IPS-11a (cell line): ENCODE measurements around the gene CHPF2.

Experiments
- H3K4me3 ChIP-seq: one replicate; pipeline ENCODE4 v1.5.1; 2013; ENCODE audit warnings: low read depth, low read length, control low read depth

CHPF2 gene, protein sequence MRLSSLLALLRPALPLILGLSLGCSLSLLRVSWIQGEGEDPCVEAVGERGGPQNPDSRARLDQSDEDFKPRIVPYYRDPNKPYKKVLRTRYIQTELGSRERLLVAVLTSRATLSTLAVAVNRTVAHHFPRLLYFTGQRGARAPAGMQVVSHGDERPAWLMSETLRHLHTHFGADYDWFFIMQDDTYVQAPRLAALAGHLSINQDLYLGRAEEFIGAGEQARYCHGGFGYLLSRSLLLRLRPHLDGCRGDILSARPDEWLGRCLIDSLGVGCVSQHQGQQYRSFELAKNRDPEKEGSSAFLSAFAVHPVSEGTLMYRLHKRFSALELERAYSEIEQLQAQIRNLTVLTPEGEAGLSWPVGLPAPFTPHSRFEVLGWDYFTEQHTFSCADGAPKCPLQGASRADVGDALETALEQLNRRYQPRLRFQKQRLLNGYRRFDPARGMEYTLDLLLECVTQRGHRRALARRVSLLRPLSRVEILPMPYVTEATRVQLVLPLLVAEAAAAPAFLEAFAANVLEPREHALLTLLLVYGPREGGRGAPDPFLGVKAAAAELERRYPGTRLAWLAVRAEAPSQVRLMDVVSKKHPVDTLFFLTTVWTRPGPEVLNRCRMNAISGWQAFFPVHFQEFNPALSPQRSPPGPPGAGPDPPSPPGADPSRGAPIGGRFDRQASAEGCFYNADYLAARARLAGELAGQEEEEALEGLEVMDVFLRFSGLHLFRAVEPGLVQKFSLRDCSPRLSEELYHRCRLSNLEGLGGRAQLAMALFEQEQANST

DNA sequence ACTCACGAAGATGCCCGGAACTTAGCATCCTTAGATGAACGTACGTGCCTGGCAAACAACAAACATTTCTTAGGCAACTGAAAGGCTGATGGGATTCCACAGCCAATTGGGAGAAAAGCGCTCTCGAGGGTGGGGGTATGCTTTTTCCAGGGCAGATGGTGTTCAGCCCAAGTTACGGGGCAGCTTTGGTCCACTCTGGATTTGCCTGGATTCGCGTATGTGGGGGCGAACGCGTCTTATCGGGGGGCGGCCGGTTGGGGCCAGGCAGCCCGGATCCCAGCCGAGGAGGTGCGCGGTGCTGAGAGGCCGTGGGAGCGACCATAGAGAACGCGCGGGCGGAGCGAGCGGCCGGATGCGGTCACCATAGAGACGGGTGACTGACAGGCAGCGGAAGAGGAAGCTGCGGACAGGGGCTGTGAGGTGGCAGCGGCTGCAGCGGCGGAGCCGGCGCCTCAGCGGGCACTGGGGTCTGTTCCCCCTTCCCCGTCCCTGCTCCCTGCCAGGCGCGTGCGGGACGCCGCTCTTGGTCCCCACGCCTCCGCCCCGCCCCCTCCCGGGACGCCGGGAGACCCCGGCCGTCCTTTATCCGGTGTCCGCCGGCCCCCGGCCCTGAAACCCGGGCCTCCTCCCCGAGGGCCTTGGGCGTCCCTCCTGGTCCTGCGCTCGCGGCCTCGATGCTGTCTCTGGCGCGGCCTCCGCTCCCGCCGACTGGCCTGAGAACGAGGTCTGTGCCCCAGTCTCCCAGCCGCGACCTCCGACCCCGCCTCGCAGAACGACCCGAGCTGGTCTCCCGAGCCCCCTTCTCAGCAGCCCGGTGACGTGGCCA, at the start of gene CHPF2:
Gene CHPF2 (plus strand): TSS at position 393 of the 826 bp plus-strand sequence. CDS start 1,529 bp downstream, outside the sequence.
- H3K4me3 ChIP-seq, result peak within 1 kb of the TSS; percentile 91

DNA sequence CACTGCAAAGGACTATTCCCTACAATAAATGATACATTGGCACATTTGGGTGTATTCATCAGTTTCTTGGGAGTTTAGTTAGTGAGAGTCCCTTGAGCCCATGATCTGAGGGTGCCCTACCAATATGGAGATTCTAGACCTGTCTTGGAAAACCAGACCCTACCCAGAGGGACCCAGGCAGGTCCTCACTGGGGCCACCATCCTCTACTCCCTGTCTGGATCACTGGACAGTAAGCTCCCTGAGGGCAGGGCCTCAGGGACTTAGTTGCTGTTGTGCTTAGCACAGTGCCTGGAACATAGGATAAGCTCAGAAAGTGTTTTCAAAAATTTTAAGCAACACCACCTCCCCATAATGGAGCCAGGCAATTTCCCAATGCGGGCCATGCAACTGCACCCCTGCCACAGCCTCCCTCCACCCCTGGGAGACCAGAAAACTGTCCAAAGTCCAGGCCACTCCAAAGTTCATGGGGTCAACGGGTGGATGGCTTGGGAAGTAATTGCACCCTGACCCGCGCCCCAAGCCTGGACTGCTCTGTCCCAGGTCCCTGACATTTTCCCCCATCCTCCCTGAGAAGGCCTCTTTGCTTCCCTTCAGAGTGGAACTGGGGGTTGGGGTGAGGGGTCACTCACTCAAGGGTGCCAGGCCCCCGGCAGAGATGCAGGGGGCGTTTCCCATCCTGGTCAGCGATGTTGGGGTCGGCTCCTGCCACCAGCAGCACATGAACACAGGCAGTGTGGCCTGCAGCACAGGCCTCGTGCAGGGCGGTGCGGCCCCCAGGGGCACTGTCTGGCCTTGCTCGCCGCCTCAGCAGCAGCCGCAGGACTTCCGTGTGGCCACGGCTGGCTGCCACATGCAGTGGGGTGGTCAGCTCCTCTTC, 46.3 kb upstream of the CHPF2 start:
- no peak overlapping the region for H3K4me3 ChIP-seq

DNA sequence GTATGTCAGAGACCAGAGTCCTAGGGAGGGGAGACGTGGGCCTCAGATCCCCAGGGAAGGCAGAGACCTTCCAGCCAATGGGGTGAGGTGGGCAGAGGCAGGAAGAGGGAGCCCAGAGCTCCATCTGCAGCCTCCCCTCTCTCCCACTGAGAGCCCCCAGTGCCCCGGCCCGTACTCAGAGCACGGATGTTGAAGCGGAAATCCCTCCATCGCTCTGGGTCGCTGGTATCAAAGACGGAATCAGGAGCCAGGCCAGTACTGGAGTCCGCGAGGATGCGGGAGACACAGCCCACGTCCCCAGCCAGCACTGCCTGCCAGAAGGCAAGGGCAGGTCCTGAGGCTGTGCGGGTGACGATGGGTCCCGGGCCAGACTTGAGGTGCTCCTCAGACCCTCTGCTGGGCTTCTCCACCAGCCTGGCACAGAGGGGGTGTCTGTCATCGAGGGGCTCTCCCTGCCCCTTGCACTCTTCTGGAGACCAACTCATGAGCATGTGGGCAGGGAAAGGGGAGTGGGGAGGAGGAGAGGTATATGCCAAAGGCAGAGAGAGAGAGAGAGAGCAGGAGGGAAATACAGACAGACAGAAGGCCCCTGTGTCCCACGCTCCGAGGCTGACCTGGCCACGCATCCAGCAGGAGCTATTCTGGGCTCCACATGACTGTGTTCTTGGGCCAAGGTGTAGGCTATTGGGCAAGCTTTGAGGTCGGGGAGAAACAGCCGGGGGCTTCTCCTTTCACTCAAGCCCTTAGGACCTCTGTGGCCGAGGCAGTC, 45.5 kb upstream of the CHPF2 start, which contains the start of gene ASB10:
Gene ASB10 (minus strand): TSS at position 611 of the 769 bp plus-strand sequence. CDS start 120 bp downstream, at position 491.
- no peak within 1 kb of the TSS for H3K4me3 ChIP-seq

DNA sequence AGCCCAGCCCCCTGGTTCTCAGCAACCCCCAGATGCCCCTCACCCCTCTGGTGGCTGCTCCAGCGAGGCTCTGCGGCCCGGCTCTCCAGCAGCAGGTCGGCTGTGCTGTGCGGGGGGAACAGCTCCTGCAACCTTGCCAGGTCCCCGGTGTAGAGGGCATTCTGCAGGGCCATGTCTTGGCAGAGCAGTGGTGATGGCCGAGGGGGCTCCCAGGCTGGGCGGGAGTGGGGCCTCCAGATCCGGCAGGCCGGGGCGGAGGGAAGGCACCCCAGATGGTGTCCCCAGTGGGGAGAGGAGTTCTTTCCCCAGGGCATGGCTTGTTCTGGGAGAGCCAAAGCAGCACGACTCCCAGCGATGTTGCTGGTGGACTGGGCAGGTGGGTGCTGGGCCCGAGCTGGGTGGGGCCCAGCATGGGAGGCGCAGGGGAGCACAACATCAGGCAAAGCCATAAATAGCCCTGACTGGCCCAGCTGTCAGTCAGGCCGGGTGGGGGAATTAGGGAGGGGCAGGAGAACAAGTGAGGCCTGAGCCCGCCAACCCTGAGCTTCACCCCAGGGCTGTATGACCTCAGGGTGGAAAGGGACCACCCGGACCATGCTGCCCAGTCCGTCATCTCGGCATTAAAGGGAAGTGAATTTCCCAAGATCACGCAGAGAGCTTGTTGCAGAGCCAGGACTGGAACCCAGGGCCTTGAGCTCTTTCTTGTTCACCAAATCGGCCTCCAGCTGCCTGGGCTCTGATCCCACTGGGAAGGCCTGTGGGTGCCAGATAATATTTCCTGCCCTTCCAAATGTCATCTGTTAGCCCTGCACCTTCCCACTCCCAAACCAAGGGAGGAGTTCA, 44.7 kb upstream of the CHPF2 start:
- H3K4me3 ChIP-seq, result no peak overlapping the region

DNA sequence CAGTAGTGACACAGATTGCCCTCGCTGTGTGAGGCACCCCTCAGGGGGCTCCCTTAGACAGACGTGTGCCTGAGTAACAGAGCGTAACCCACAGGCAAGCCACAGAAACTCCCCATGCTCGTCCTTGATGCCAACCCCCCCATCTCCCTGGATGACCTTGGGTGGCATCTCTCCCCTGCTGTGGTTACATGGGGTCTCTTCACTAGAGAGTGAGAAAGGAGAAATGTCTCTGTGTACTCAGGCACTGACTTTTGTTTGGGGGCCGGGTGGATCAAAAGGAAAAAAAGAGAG, 44.1 kb upstream of the CHPF2 start:
- no peak overlapping the region for H3K4me3 ChIP-seq

DNA sequence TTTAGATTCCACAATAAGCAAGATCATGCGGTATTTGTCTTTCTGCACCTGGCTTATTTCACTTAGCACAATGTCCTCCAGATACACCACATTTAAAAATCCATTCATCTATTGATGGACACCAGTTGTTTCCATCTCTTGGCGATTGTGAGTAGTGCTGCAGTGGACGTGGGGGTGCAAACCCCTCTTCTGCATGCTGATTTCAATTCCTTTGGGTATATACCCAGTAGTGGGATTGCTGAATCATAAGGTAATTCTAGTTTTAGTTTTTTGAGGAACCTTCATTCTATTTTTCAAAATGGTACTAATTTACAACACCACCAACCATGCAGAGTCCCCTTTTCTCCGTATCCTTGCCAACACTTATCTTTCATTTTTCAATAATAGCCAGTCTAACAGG, 43.2 kb upstream of the CHPF2 start:
- H3K4me3 ChIP-seq, result no peak overlapping the region

DNA sequence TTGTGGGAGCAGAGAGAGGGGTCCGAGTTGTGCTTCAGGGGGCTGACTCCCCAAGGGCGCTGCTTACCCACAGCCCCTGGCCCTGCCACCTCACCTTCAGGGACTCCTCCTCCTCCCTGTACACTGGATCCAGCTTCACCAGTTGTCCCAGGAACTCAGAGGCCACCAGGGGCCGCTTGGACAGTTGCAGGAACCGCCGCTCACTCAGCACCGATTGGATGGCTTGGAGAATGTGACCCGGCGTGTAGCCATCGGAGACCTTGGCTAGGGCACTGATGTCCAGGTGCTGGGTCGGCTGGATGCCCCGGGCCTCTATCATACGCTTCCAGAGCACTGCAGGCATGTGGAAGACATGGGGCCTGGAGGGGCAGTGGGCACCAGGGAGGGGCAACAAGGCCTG, 40.7 kb upstream of the CHPF2 start:
- H3K4me3 ChIP-seq, result no peak overlapping the region

DNA sequence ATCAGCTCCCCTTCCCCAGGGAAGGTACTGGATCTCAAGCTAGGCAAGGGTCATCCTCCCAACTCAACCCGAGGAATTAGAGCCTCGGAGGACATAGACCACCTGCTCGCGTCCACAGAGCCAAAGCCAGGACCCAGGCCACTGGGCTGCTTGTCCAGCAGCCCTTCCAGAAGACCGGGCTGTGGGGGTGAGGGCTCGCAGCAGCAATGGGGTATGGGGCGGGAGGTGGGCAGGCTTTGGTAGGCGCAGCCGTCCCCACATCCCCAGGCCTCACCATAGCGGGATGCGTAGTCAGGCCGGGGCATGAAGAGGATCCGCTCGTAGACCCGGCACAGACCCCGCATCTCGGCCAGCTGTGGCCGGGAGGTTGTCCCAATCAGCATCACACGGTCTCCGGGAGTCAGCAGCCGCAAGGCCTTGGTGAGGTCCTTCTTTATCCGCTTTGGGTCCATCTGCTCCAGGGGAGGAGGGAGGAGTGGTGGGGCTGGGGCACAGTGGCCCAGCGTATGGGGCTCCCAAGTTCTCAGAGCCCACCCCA, 40.2 kb upstream of the CHPF2 start:
- no peak overlapping the region for H3K4me3 ChIP-seq

DNA sequence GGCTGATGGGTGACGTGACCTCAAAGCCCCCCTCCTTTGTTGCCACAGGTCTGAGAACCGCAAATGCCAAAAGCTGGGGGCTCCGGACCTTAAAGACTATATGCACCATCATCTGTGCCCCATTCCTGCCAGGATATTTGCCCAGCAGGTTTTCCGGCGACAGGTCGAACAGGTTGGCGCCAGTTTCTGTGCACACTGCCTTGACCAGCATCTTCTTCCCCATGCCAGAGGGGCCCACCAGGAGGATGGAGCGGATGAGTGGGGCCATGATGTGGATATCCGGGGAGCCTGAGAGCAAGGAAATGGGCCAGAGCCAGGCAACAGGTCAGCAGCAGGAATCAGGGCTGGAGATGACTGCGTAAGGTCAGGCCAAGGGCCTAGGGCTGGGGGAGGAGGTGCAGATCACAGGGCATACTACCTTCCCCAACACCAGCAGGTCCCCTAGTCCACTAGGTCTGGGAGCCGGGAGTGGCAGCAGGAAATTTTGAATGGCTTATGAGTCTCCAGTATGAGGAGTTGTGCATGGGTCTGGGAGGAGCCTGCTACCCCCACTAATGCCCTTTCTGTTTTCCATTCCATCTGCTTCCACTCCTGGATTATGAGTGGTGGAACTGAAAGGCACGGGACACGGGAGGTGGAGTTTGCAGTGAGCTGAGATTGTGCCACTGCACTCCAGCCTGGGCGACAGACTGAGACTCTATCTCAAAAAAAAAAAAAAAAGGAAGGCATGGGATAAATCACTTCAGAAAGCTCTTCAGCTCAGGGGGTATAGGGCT, 38.9 kb upstream of the CHPF2 start:
- H3K4me3 ChIP-seq, result no peak overlapping the region

DNA sequence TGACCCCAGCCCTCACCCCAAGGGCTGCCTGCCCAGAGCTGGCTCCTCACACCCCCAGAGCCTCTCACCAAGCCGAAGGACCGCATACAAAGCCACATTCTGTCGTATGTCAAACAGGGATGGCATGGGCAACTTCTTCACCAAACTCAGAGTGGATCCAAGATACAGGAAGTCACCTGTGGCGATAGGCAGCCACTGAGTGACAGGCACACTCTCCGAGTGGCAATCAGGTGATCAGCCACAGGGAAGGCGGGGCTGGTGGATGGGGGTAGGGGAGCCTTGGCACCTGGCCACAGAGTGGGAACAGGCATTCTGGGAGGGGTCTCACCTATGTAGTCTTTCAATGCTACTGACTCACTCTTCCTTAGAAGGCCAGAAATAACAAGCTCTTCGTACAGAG, 38.1 kb upstream of the CHPF2 start:
- no peak overlapping the region for H3K4me3 ChIP-seq

DNA sequence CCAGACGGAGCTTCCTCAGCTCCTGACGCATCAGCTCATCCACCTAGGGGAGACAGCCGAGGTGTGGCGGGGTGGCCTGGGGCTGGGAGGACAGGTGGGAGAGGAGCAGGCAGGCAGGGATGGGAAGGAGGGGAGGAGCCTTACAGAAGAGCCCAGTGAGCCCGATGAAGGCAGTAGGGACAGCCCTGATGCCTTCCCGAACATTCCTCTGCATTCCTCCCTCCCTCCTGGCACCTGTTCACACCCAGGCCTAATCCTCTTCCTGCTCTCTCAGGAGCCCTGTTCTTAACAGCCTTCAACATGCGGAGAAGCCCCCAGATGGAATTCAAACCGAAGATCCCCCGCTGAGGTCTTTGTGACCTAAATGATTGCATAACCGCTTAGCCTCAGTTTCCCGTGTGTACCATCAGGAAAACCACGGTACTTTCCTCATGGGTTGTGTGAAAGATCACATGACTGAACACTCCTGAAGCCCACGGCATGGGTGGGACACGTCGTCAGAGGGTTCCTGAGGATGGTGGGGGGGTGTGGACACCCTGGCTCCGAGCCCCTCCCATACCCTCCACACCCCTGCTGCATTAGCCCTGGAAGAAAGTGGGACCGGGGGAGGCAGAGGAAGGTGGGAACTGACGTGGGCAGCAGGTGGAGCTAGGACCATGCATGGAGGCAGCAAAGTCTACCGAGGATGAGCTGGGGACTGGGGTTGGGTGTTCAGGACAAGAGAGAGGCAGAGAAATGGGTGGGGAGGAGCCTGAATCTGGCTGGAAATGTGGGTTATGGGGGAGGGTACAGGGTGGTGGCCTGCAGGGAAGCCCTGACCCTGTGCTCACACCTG, 36.5 kb upstream of the CHPF2 start:
- no peak overlapping the region for H3K4me3 ChIP-seq

DNA sequence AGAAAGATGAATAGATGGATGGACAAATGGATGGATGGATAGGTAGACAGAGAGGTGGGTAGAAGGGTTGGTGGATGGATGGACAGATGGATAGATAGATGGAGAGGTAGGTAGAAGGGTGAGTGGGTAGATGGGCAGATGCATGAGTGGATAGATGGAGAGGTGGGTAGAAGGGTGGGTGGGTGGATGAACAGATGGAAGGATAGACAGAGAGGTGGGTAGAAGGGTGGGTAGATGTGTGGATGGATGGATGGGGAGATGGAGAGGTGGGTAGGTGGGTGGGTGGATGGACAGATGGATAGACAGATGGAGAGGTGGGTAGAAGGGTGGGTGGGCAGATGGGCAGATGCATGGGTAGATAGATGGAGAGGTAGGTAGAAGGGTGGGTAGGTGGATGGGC, 34.4 kb upstream of the CHPF2 start:
- H3K4me3 ChIP-seq, result no peak overlapping the region

DNA sequence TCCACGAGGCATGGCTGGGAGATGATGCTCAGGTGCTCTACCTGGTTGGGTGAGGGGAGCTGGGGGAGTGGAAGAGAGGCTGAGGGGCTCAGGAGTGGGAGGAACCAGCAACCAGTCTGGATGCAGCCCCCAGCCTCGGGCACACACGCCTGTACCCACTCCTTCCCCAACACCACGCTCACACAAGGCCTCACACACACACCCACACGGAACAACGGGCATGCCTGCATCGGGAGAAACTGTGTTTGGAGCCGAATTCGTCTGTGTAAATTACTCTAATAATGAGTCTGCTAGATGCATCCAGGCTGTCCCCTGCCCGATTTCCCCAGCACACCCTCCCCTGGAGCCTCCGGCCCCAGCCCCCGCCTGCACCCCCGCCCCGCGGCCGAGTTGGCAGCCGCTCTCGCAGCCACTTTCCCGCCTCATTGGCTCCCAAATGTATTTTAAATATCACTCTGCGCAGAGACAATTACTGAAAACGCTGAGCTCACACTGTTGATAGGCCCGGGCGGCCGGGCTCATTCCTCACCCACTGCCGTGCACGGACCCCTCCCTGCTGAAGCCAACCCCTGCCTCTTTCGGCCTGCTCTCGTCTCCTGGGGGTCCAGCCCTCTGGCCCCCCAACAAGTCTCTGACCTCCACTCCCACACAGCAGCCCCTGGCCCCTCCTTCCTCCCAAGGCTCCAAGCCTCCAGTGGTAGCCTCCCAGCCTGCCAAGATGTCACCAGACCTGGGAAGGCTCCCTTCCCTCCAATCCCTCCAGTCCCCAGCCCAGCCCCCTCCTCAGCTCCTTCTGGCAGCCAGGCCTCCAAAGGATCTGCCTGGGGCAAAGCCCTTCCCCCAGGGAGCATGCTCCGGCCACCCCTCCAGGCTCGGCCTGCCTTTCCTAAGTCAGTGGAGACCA, 33.1 kb upstream of the CHPF2 start:
- no peak overlapping the region for H3K4me3 ChIP-seq

DNA sequence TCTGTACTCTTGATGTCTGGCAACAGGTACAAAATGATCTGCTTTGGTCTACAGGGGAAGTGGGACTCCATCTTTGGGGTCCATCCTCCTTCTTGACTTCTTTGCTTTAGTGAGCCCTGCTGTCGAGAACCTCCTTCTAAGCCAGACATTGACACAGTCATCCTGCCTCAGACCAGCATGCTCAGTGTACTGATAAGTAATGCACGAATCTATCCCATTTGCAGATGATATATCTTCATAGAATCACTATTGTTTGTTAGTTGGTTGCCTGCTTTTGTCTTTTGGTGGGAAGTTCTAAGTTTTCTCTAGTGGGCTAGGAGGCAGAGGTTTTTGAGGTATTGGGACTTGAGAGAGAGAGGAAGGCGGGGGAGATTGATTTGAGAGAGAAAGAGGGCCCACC, 30.9 kb upstream of the CHPF2 start:
- no peak overlapping the region for H3K4me3 ChIP-seq

DNA sequence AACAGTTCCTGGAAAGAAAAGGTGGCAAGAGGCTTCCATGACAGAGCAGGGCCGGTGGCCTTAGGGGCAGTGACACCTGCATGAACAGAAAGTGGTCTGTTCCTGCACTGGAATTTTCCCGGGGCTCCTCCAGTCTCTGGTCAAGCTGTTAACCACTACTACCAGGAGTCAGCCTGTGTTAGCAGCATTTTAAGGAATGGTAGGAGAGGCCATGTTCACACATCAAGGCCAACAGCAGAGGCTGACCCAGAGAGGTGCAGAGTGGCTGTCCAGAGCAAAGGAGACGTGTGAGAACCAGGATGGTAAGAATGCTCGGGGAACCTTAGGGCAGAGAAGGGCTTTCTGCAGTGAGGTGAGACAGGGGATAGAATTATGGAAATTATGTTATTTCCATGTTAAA, 30.5 kb upstream of the CHPF2 start:
- no peak overlapping the region for H3K4me3 ChIP-seq

DNA sequence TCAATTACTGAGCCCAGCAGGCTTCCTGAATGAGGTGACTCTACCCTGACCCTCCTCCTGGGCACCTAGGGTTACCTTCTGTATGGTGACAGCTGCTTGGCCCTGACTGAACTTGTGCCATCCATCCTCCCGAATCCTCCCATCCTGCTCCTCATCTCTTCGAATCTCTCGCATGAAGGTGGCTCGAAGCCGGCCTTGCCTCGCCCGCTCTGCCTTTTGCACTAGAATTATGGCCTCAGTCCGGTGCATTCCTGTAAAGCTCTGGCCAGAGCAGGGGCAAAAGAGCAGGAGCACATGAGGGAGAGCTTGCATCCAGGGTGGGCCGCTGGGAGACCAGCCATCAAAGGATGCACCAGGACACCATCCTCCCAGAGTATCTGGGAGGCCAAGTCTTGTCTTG, 29.4 kb upstream of the CHPF2 start:
- H3K4me3 ChIP-seq, result no peak overlapping the region
